GM12801 (cell line): ENCODE data around the gene TAF6.

Experiments
- TF ChIP-seq, protein P1 (sequence below): IDR thresholded peaks from one replicate; pipeline ENCODE4 v1.5.1; 2011; ENCODE audit warnings: control low read depth; ENCODE audit not compliant: insufficient read length; ENCODE audit errors: extremely low read depth

The TAF6 gene

DNA sequence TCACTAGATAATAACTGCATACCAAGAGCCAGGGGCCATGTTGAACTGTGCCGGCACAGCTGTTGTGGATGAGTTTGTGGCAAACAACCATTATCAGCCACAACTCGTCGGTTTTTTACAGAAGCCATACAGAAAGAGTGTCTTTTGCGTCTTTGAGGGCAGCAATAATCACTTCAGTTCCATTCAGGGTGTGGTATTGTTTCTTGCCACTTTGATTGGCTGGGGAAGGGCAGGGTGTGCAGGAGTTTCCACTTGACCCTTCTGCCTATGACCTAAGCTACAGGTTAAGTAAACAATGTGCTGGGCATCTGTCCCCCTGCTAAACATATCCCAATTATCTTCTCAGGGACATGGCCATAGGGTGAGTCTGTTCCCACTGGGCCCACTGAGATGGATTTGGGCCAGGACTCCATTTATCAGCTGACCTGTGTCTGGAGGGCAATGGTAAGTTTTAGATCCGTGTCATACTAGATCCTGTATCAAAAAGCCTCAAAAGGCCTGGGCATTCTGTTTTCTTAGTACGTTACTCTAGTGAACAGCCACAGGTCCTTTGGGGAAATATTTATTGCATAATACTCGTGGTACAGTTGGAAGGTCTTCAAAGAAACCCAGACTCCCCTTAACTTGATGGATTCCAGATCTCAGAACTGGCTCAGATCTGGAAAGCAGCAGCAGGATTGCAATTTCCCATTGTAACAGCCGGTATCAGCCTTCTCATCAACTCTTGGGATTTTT lies 53.5 kb downstream of the TAF6 start:
- TF ChIP-seq, protein P1, sequence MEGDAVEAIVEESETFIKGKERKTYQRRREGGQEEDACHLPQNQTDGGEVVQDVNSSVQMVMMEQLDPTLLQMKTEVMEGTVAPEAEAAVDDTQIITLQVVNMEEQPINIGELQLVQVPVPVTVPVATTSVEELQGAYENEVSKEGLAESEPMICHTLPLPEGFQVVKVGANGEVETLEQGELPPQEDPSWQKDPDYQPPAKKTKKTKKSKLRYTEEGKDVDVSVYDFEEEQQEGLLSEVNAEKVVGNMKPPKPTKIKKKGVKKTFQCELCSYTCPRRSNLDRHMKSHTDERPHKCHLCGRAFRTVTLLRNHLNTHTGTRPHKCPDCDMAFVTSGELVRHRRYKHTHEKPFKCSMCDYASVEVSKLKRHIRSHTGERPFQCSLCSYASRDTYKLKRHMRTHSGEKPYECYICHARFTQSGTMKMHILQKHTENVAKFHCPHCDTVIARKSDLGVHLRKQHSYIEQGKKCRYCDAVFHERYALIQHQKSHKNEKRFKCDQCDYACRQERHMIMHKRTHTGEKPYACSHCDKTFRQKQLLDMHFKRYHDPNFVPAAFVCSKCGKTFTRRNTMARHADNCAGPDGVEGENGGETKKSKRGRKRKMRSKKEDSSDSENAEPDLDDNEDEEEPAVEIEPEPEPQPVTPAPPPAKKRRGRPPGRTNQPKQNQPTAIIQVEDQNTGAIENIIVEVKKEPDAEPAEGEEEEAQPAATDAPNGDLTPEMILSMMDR = no peak

DNA sequence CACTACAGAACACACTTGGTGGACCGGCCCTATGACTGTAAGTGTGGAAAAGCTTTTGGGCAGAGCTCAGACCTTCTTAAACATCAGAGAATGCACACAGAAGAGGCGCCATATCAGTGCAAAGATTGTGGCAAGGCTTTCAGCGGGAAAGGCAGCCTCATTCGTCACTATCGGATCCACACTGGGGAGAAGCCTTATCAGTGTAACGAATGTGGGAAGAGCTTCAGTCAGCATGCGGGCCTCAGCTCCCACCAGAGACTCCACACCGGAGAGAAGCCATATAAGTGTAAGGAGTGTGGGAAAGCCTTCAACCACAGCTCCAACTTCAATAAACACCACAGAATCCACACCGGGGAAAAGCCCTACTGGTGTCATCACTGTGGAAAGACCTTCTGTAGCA lies 55.0 kb downstream of the TAF6 start:
- TF ChIP-seq, protein P1 = no peak

DNA sequence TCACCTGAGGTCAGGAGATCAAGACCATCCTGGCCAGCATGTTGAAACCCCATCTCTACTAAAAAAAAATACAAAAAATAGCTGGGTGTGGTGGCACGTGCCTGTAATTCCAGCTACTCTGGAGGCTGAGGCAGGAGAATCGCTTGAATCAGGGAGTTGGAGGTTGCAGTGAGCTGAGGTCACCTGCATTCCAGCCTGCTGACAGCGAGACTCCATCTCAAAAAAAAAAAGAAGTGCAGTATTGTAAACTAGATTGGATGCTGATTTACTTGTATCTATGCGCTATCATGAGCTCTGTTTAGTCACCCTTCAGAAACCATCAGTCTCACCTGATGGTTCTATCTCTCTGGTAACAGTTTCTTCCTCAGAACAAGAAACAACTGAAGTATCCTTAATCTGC lies 55.8 kb downstream of the TAF6 start:
- TF ChIP-seq, protein P1 = no peak

DNA sequence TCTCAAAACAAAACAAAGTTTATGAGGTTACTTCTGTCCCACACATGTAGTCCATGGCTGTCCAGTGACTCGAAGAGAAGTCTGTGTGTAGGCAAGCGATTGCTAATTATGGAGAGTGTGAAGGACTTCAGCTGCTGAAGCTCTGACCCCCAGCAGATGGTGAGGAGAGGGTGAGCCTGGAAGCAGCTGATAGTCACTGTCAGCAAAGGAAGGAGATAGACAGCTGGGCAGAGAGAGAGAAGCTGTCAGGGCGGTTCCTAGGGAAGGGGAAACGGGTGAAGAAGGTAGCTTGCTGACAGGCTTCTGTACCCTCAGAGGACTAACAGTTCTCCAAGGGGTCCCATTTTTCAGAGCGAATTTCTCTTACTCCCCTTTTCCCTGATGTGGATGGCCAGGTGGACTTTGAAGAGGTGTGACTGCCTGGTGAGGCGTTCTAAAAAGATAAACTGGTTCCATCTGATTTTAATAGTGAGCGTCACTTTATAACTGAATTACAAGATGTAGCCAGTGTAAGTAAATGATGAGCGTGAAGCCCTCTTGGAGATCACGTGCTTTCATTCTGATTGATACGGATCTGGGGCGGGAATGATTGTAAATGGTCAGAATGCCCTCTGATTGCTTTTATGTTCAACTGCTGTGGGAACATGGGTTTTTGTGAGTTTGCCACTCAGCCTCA lies 57.5 kb downstream of the TAF6 start:
- TF ChIP-seq, protein P1 = no peak

DNA sequence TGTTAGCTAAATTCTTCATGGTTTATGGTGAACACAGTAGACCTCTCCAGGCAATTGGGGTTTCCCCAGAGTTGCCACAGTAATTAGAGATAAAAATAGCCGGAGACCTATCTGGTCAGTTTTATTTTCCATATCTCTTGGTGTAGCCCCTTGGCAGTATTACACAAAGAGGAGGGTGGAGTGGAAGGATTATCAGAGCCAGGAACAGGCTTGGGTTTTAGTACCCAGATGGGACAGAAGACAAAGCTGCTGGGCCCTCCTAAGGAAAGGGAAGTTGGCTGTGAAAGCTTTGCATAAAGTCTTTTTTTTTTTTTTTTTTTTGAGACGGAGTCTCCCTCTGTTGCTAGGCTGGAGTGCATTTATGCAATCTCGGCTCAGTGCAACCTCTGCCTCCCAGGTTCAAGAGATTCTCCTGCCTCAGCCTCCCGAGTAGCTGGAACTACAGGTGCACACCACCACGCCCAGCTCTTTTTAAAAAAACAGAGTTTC lies 59.9 kb downstream of the TAF6 start:
- TF ChIP-seq, protein P1 = no peak
